ENCODE measurements around the gene KLK7. TPM values are rescaled to one million over a fixed set of nuclear protein-coding genes. Genes with fewer than 3 reads are reported as not detected.

KLK7 gene
- total RNA-seq, 1 experiment from 2014 or later, result not detected

DNA sequence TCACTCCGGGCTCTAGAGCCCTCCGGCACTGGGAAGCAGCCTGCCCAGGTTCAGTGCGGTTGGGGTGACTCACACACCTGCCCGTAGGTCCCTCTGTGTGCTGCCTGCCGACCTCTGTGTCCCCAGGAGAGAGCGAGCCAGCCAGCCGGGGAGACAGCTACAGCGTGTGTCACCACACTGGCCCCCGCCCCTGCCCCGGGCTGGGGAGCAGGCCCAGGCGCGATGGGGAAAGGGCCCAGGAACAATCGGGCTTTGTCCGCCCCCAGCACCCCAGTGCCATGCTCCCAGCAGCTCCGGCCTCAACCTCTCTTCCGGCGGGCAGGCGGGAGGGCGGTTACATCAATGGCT is 14.3 kb downstream of the KLK7 start, which contains the start of gene KLK6:
Gene KLK6 (minus strand): TSS at position 179 of the 348 bp plus-strand sequence. CDS start 1,487 bp downstream, outside the sequence.
- no TSS peak for BruUV-seq (replicated peaks)
- TF ChIP-seq, protein P1, sequence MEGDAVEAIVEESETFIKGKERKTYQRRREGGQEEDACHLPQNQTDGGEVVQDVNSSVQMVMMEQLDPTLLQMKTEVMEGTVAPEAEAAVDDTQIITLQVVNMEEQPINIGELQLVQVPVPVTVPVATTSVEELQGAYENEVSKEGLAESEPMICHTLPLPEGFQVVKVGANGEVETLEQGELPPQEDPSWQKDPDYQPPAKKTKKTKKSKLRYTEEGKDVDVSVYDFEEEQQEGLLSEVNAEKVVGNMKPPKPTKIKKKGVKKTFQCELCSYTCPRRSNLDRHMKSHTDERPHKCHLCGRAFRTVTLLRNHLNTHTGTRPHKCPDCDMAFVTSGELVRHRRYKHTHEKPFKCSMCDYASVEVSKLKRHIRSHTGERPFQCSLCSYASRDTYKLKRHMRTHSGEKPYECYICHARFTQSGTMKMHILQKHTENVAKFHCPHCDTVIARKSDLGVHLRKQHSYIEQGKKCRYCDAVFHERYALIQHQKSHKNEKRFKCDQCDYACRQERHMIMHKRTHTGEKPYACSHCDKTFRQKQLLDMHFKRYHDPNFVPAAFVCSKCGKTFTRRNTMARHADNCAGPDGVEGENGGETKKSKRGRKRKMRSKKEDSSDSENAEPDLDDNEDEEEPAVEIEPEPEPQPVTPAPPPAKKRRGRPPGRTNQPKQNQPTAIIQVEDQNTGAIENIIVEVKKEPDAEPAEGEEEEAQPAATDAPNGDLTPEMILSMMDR (IDR thresholded peaks at IDR 0.05; ENCODE audit: unreplicated experiment), result no peak
- H3K4me3 Mint-ChIP-seq (ENCODE audit: unreplicated experiment), result no peak within 1 kb of the TSS
- no peaks in the 10 kb centered on the region for H3K36me3 Mint-ChIP-seq (ENCODE audit: insufficient read depth, unreplicated experiment)
- H3K9me3 Mint-ChIP-seq (ENCODE audit: unreplicated experiment), result no peaks in the 10 kb centered on the region
- H3K27me3 Mint-ChIP-seq (ENCODE audit: insufficient read depth, unreplicated experiment), result no peaks in the 10 kb centered on the region
- intact Hi-C loops (cut with micrococcal nuclease), result no loop called here
- H3K27ac Mint-ChIP-seq (ENCODE audit: low read depth, unreplicated experiment), result peak within 1 kb of the TSS; percentile 72
- ChIA-PET POLR2A (no interaction called here), CTCF (no interaction called here)
- no peaks in the 10 kb centered on the region for H3K4me1 Mint-ChIP-seq (ENCODE audit: insufficient read depth, unreplicated experiment)
- peak; percentile 12 for DNase-seq (ENCODE audit: unreplicated experiment)

DNA sequence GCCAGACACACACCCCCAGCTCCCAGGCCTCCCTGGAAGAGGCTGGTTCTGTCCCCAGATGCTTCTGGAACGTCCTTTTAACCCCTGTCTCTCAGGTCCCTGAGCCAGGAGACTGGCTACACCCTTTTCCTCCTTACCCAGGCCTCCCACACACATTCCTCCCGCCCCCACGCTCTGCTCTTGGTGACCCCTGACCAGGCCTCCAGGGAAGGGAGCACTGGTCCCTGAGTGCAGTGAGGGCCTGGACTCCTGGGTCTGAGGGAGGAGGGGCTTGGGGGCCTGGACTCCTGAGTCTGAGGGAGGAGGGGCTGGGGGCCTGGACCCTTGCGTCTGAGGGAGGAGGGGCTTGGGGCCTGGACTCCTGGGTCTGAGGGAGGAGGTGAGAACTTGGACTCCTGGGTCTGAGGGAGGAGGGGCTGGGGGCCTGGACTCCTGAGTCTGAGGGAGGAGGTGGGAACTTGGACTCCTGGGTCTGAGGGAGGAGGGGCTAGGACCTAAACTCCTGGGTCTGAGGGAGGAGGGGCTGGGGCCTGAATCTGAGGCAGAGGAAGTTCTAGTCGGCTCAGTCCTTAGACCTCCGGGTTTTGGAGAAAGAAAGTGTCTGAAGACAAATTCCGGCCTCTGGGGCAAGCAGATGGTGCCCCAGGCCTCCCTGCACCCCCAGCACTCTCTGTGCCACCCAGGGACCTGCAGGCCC is 14.9 kb downstream of the KLK7 start:
- no peaks in the 10 kb centered on the region for H3K36me3 Mint-ChIP-seq (ENCODE audit: insufficient read depth, unreplicated experiment)
- POLR2A ChIA-PET, result no interaction called here
- no peak for DNase-seq (ENCODE audit: unreplicated experiment)
- CTCF ChIA-PET, result no interaction called here
- no TSS peak for BruUV-seq (replicated peaks)
- no peak overlapping the region for H3K27ac Mint-ChIP-seq (ENCODE audit: low read depth, unreplicated experiment)
- H3K27me3 Mint-ChIP-seq (ENCODE audit: insufficient read depth, unreplicated experiment), result no peaks in the 10 kb centered on the region
- no peaks in the 10 kb centered on the region for H3K9me3 Mint-ChIP-seq (ENCODE audit: unreplicated experiment)
- intact Hi-C loops (cut with micrococcal nuclease), result no loop called here
- no peaks in the 10 kb centered on the region for H3K4me1 Mint-ChIP-seq (ENCODE audit: insufficient read depth, unreplicated experiment)
- H3K4me3 Mint-ChIP-seq (ENCODE audit: unreplicated experiment), result no peak overlapping the region
- TF ChIP-seq, protein P1 (IDR thresholded peaks at IDR 0.05; ENCODE audit: unreplicated experiment), result no peak

DNA sequence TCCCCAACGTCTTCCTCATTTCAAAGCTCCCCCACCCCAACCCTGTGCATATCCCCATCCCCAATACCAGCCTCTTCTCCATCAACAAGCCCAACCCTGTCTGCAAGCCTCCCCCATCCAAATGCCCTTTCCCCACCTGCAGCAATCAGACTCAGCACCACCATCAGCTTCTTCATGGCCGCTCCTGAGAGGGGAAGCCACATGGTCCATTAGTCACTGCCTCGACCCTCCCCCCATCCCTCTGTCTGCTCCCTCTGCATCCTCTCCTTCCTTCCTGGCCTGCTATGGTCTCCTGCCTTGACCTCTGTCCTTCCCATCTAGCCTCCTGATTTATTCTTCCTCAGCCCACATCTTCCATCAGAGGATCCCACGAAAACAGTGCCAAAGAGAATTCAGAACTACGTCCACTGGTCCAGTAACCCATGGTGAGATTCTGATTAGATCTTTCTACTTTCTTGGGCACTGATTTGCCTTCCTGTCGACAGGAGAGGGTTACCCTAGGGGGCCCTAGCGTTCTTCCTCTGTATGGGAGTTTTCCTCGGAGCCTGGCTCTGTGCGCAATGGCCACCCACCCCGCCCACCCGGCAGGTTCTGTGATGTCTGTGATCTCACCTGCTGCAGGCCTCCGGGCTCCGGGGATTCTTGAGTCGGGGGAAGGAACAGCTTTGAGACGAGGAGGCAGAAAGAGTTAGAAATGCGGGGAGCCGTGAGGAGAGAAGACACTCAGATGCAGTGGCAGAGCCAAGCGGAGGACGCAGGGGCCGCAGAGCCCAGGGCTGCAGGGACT is 15.6 kb downstream of the KLK7 start:
- intact Hi-C loops (cut with micrococcal nuclease), result no loop called here
- ChIA-PET POLR2A (no interaction called here), CTCF (interaction anchor here (0.8 kb wide), 1 partner anchor 46 kb away, joined by 4 read pairs; no protein-coding TSS in a partner anchor)
- Mint-ChIP-seq H3K9me3 (ENCODE audit: unreplicated experiment) (peaks cover under 1% of the 10 kb centered on the region), H3K36me3 (ENCODE audit: insufficient read depth, unreplicated experiment) (no peaks in the 10 kb centered on the region), H3K27me3 (ENCODE audit: insufficient read depth, unreplicated experiment) (no peaks in the 10 kb centered on the region), H3K4me3 (ENCODE audit: unreplicated experiment) (no peak overlapping the region), H3K4me1 (ENCODE audit: insufficient read depth, unreplicated experiment) (no peaks in the 10 kb centered on the region), H3K27ac (ENCODE audit: low read depth, unreplicated experiment) (peak overlapping the region; percentile 72)
- TF ChIP-seq, protein P1 (IDR thresholded peaks at IDR 0.05; ENCODE audit: unreplicated experiment), result no peak
- no peak for DNase-seq (ENCODE audit: unreplicated experiment)
- BruUV-seq (replicated peaks), result no TSS peak

DNA sequence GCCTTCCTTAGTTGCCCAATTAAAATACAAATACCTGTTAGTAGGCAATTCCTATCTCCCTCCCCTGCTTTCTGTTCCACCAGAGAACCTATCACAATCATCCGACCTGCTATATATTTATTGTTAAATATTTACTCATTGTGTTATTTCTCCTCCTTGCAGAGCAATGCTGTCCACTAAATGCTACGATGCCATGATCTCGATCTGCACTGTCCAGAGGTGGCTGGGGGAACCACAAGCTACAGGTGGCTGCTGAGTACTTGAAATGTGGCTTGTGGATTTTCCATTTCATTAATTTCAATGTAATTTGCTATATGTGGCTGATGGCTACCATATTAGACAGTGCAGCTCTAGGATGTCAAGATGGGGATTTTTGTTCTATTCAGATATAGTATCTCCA is 19.5 kb downstream of the KLK7 start:
- Mint-ChIP-seq H3K27ac (ENCODE audit: low read depth, unreplicated experiment) (no peak overlapping the region), H3K9me3 (ENCODE audit: unreplicated experiment) (peaks cover 27% of the 10 kb centered on the region), H3K27me3 (ENCODE audit: insufficient read depth, unreplicated experiment) (peaks cover 7% of the 10 kb centered on the region), H3K36me3 (ENCODE audit: insufficient read depth, unreplicated experiment) (no peaks in the 10 kb centered on the region), H3K4me1 (ENCODE audit: insufficient read depth, unreplicated experiment) (no peaks in the 10 kb centered on the region), H3K4me3 (ENCODE audit: unreplicated experiment) (no peak overlapping the region)
- TF ChIP-seq, protein P1 (IDR thresholded peaks at IDR 0.05; ENCODE audit: unreplicated experiment), result no peak
- POLR2A ChIA-PET, result no interaction called here
- no peak for DNase-seq (ENCODE audit: unreplicated experiment)
- intact Hi-C loops (cut with micrococcal nuclease), result no loop called here
- BruUV-seq (replicated peaks), result no TSS peak
- CTCF ChIA-PET, result interaction anchor here (0.7 to 1.0 kb wide), 2 partner anchors 9 to 130 kb away, joined by 3 to 7 read pairs; no protein-coding TSS in a partner anchor
